PC-9 (cell line): ENCODE data around the gene CPOX. TPM values are rescaled to one million over a fixed set of nuclear protein-coding genes. Genes with fewer than 3 reads are reported as not detected.
A peak's percentile ranks its signal among the peaks of the same experiment; 100 is the strongest.
"Not testable (repeated sequence)": the region's sequence is repeated elsewhere in the genome, so short reads cannot be mapped to it uniquely, and the experiment has no call there.

Experiments used
- Bru-seq: library from RNA; stranded (reverse); fragments of 400-500 nt; gene quantifications from one replicate; lab custom pipeline; 2021; lab: Mats Ljungman, UMichigan
- BruChase-seq, 2 experiments: library from RNA; stranded (reverse); fragments of 400-500 nt; gene quantifications; one replicate each; lab custom pipeline; 2021; lab: Mats Ljungman, UMichigan
- BruUV-seq: library from RNA; stranded (reverse); fragments of 400-500 nt; replicated peaks from 2 replicates; lab custom pipeline; 2021; lab: Mats Ljungman, UMichigan
- CTCF ChIA-PET: fragments of 300-600 bp; sonication (Branson Sonifier 250); formaldehyde crosslinking; loops from one replicate; lab custom pipeline; 2022; ENCODE audit warnings: antibody characterized with exemption; lab: Charles Lee
- POLR2A ChIA-PET: fragments of 300-600 bp; sonication (Branson Sonifier 250); formaldehyde crosslinking; loops from one replicate; lab custom pipeline; 2022; ENCODE audit warnings: antibody characterized with exemption; ENCODE audit not compliant: unreplicated experiment; lab: Charles Lee
- DNase-seq, 2 experiments: peaks; one replicate each; pipeline versions ENCODE4 v3.0.0 to v3.0.0-alpha.2; 2015 to 2022; ENCODE audit warnings: mixed read lengths in 1 of 2
- H2AFZ ChIP-seq: fragments of 200-600 bp; sonication (generic); 2 replicates; pipeline ENCODE4 v1.8.1; 2017; ENCODE audit warnings: antibody characterized with exemption
- H3F3A ChIP-seq: fragments of 200-600 bp; sonication (generic); 2 replicates; pipeline ENCODE4 v1.8.1; 2017; ENCODE audit warnings: antibody characterized with exemption, mild to moderate bottlenecking, low read depth; ENCODE audit not compliant: insufficient read depth
- H3K27ac ChIP-seq: fragments of 200-600 bp; sonication (generic); 2 replicates; pipeline ENCODE4 v1.6.1; 2016; ENCODE audit warnings: mixed run types
- H3K27me3 ChIP-seq: fragments of 200-600 bp; sonication (generic); 2 replicates; pipeline ENCODE4 v1.6.1; 2016; ENCODE audit warnings: low read depth, mixed run types; ENCODE audit not compliant: insufficient read depth
- H3K36me3 ChIP-seq: fragments of 200-600 bp; sonication (generic); 2 replicates; pipeline ENCODE4 v1.6.1; 2016; ENCODE audit warnings: low read depth, mixed run types
- H3K4me1 ChIP-seq: fragments of 200-600 bp; sonication (generic); replicated peaks from 2 replicates; pipeline ENCODE4 v1.6.1; 2016; ENCODE audit warnings: mixed run types; ENCODE audit not compliant: insufficient read depth
- H3K4me2 ChIP-seq: fragments of 200-600 bp; sonication (generic); 2 replicates; pipeline ENCODE4 v1.6.1; 2017; ENCODE audit warnings: mixed run types
- H3K4me3 ChIP-seq: fragments of 200-600 bp; sonication (generic); 2 replicates; pipeline ENCODE4 v1.6.1; 2016; ENCODE audit warnings: mixed run types
- H3K79me2 ChIP-seq: fragments of 200-600 bp; sonication (generic); 2 replicates; pipeline ENCODE4 v1.6.1; 2017; ENCODE audit warnings: low read depth, mixed run types
- H3K9me2 ChIP-seq: fragments of 200-600 bp; sonication (generic); 2 replicates; pipeline ENCODE4 v1.8.1; 2017; ENCODE audit warnings: mild to moderate bottlenecking; ENCODE audit not compliant: insufficient read depth
- H3K9me3 ChIP-seq: fragments of 200-600 bp; sonication (generic); 2 replicates; pipeline ENCODE4 v1.8.1; 2016; ENCODE audit warnings: low read depth; ENCODE audit not compliant: insufficient read depth
- H4K20me1 ChIP-seq: fragments of 200-600 bp; sonication (generic); 2 replicates; pipeline ENCODE4 v1.8.1; 2017; ENCODE audit not compliant: insufficient read depth
- EZH2 ChIP-seq: fragments of 200-600 bp; sonication (generic); IDR thresholded peaks from 2 replicates; pipeline ENCODE4 v1.8.0; 2017; ENCODE audit warnings: antibody characterized with exemption, low read depth
- intact Hi-C: fragments of 100-400 bp; cut with micrococcal nuclease; formaldehyde crosslinking; loops from one replicate; pipeline ENCODE4 v1.10.0; 2022; ENCODE audit not compliant: unreplicated experiment
- long read RNA-seq: library from polyadenylated mRNA; stranded (forward); transcript quantifications from one replicate; pipeline ENCODE4 v2.0.0, GENCODE V29; 2022
- total RNA-seq: library from RNA; stranded (reverse); gene quantifications from 2 replicates; pipeline ENCODE4 v1.2.3, GENCODE V29; 2021
- TF ChIP-seq, protein P1 (sequence below): fragments of 200-600 bp; sonication (generic); conservative IDR thresholded peaks from 2 replicates; pipeline ENCODE4 v1.6.1; 2017; ENCODE audit warnings: mixed run types, antibody characterized with exemption, mild to moderate bottlenecking, moderate library complexity

Gene CPOX
- 30.4 and 35.2 TPM in 2 replicates for total RNA-seq
- percentile 66 among the genes with signal in this experiment for Bru-seq, nascent RNA
- percentile 78 among the genes with signal in this experiment for BruChase-seq, experiment 1, labeled RNA remaining after a 2-hour chase
- percentile 88 among the genes with signal in this experiment for BruChase-seq, experiment 2, labeled RNA remaining after a 6-hour chase
- long read RNA-seq, transcript CPOX-201 (7 exons, 2,821 nt), result major isoform, 36 of 40 reads
- long read RNA-seq, partial matches to known transcripts, result 0 of 40 reads
- long read RNA-seq, other reads (novel, unspliced or antisense), result 4 of 40 reads

DNA sequence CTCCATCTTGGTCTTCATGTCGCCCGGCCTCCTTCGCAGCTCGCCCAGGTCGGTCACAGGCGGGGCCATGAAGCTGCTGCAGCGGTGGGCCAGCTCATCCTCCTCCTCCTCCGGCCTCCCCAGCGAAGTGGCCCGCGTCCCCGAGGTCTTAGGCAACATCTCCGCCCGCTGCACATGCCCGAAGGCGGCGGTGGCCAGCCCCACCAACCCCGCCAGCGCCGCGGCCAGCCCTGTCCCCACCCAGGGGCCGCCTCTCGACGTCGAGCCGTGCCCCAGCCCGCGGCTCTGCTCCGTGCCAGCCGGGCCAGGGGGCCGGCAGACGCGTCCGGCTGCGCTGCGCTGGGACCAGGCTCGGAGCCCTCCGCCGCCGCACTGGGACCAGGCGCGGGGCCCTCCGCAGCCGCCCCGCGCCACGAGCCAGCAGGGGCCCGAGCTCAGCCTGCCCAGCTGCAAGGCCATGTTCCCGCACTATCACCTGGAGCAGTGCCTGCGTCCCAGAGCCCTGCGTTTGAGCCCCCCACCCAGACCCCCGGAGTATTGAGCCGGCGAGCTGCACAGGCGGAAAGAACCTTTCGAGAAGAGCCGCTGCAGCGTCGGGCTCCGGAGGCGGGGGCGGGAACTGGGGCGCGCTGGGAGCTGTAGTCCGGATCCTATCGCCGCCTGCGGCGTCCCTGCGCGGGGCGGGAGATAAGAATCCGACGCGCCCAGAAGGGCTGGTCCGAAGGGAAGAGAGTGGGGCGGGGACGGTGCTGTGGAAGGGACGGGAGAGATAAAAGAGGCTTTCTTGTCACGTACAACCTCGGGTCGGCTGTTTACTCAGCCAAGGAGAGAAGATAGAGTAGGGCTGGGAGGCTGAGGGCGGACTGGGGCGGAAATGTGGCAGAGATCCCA, at the start of gene CPOX:
Gene CPOX (minus strand): TSS at position 566 of the 891 bp plus-strand sequence. CDS start 107 bp downstream, at position 459.
- intact Hi-C loops, result loop anchor here (1.0 to 5.0 kb wide), 4 partner anchors 71 to 309 kb away; partner anchors contain the start of genes CLDND1 and DCBLD2
- DNase-seq, result peak; percentile 88 to 94
- H3K9me3 ChIP-seq, result no peaks in the 10 kb centered on the region
- peak within 1 kb of the TSS; percentile 23 for H3K27ac ChIP-seq
- TF ChIP-seq EZH2, result no peak
- TF ChIP-seq, protein P1, sequence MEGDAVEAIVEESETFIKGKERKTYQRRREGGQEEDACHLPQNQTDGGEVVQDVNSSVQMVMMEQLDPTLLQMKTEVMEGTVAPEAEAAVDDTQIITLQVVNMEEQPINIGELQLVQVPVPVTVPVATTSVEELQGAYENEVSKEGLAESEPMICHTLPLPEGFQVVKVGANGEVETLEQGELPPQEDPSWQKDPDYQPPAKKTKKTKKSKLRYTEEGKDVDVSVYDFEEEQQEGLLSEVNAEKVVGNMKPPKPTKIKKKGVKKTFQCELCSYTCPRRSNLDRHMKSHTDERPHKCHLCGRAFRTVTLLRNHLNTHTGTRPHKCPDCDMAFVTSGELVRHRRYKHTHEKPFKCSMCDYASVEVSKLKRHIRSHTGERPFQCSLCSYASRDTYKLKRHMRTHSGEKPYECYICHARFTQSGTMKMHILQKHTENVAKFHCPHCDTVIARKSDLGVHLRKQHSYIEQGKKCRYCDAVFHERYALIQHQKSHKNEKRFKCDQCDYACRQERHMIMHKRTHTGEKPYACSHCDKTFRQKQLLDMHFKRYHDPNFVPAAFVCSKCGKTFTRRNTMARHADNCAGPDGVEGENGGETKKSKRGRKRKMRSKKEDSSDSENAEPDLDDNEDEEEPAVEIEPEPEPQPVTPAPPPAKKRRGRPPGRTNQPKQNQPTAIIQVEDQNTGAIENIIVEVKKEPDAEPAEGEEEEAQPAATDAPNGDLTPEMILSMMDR, result no peak; the same call in 1 of the 2 replicates
- H3K9me2 ChIP-seq, result no peaks in the 10 kb centered on the region
- H3F3A ChIP-seq, result 0 out of 2 replicates have a peak, but pooled peaks cover 7% of the 10 kb centered on the region
- no peaks in the 10 kb centered on the region for H4K20me1 ChIP-seq
- H3K4me3 ChIP-seq, result peak within 1 kb of the TSS; percentile 66
- CTCF ChIA-PET, result interaction anchor here (0.6 to 1.4 kb wide), 6 partner anchors 9 to 1156 kb away, joined by 3 to 6 read pairs (median 3); no protein-coding TSS in a partner anchor
- H2AFZ ChIP-seq, result peak within 1 kb of the TSS; percentile 91
- no TSS peak for BruUV-seq
- no peaks in the 10 kb centered on the region for H3K27me3 ChIP-seq
- POLR2A ChIA-PET, result interaction anchor here (0.6 to 0.7 kb wide), 3 partner anchors 62 to 89 kb away, joined by 3 to 5 read pairs (median 3); partner anchors contain the start of gene CLDND1
- peaks cover 16% of the 10 kb centered on the region for H3K79me2 ChIP-seq
- H3K4me2 ChIP-seq, result peak within 1 kb of the TSS; percentile 84
- H3K36me3 ChIP-seq, result peaks cover 10% of the 10 kb centered on the region; the same call in 1 of the 2 replicates
- H3K4me1 ChIP-seq, result peaks cover 12% of the 10 kb centered on the region

DNA sequence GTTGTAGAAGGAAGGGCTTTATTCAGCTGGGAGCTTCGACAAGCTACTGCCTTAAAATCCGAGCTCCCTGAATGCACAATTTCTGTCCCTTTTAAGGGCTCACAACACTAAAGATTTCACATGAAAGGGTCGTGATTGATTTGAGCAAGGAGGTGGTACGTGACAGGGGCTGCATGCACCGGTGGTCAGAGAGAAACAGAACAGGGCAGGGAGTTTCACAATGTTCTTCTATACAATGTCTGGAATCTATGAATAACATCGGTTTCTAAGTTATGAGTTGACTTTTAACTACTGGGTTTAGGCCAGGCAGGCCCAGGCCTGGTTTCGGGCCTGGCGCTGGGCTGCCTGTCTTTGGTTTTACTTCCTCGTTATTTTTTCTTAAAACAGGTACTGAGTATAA, 49.4 kb upstream of the CPOX start:
- CTCF ChIA-PET, result not testable (repeated sequence)

DNA sequence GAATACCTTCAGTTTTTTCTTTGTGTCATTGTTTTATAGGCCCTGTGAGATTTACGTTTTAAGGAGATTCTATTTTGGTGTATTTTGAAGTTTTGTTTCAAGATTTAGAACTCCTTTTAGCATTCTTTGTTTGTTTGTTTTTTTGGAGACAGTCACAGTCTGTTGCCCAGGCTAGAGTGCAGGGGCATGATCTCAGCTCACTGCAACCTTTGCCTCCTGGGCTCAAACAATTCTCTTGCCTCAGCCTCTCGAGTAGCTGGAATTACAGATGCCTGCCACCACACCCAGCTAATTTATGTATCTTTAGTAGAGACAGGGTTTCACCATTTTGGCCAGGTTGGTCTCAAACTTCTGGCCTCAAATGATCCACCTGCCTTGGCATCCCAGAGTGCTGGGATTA, 48.3 kb upstream of the CPOX start:
- H3K9me3 ChIP-seq, H3K9me2 ChIP-seq, H3K79me2 ChIP-seq, BruUV-seq, H3K4me2 ChIP-seq, H3K27me3 ChIP-seq, H3F3A ChIP-seq, H4K20me1 ChIP-seq, H3K27ac ChIP-seq, intact Hi-C loops, H3K4me1 ChIP-seq, DNase-seq, H3K36me3 ChIP-seq, H2AFZ ChIP-seq, H3K4me3 ChIP-seq, CTCF ChIA-PET, POLR2A ChIA-PET: not testable (repeated sequence)

More for the DNA sequence above, 49.4 kb upstream of the CPOX start:
- H3K4me3 ChIP-seq, intact Hi-C loops, H3K27ac ChIP-seq, H3K27me3 ChIP-seq, BruUV-seq, H3F3A ChIP-seq, DNase-seq, H3K9me3 ChIP-seq, H3K4me1 ChIP-seq, H3K36me3 ChIP-seq, H3K9me2 ChIP-seq, H4K20me1 ChIP-seq, H3K79me2 ChIP-seq, H3K4me2 ChIP-seq: not testable (repeated sequence)
- POLR2A ChIA-PET, result interaction anchor here (0.6 kb wide), 1 partner anchor 120 kb away, joined by 3 read pairs; the partner anchor contains the start of gene CLDND1
- 0 out of 2 replicates have a peak overlapping the region, but pooled peaks have one; percentile 9 for H2AFZ ChIP-seq

DNA sequence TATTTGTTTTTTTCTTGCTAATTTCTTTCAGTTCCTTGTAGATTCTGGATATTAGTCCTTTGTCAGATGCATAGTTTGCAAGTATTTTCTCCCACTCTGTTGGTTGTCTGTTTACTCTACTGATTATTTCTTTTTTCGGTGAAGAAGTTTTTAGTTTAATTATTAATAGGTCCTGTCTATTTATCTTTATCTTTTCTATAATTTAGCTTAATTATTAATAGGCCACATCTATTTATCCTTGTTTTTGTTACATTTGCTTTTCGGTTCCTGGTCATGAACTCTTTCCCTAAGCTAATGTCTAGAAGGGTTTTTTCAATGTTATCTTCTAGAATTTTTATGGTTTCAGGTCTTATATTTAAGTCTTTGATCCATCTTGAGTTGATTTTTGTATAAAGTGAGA, 45.1 kb upstream of the CPOX start:
- H3K79me2 ChIP-seq, intact Hi-C loops, H3K9me3 ChIP-seq, H4K20me1 ChIP-seq, H3K4me2 ChIP-seq, H3F3A ChIP-seq, POLR2A ChIA-PET, DNase-seq, BruUV-seq, H3K27ac ChIP-seq, CTCF ChIA-PET, H3K9me2 ChIP-seq, H3K4me3 ChIP-seq, H3K36me3 ChIP-seq, H3K27me3 ChIP-seq, H2AFZ ChIP-seq, H3K4me1 ChIP-seq: not testable (repeated sequence)
